Measurements from ENCODE around the gene HPSE2.

DNA sequence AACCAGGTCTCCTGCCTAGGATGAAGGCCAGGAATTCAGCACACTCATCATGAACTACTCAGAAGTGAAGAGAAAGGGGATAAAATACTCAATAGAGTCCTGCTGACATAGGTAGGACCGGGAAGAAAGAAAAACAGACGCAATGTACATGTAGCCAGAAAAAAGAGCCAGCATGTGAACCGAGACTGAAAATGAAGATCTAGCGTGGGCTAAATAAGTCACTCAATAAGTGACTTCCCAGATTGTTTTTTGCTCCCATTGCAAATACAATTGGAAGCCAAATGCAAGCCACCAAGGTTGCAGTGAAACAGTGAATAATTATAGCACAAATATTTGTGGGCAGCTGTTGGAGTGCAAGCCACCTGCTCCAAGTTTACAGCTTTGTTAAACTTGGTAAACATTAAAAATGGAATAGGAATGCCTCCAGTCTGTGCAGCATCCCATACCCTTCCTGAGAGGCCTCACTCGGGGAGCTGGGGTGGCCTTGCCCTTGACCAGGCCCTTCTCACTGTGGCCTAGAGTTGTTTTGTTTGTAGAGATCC lies 754.2 kb downstream of the HPSE2 start:
- TF ChIP-seq YY1 (IDR thresholded peaks at IDR 0.05; ENCODE audit: low read depth) (no peak), FOXM1 (IDR thresholded peaks at IDR 0.05; ENCODE audit: borderline replicate concordance, low read depth) (no peak)
